NCI-H1436 treated with DMSO at 0.1 percent for 48 hours (cell line): ENCODE measurements around the gene TOR2A.
"Not testable (repeated sequence)": the region's sequence is repeated elsewhere in the genome, so short reads cannot be mapped to it uniquely, and the experiment has no call there.

Experiments used
- DNase-seq: peaks from one replicate; lab custom pipeline; 2025; lab: John Stamatoyannopoulos, UW

Gene TOR2A

GRCh38 chr9:127768698-127769097 is 33.6 kb upstream of the TOR2A start:
- no peak for DNase-seq

GRCh38 chr9:127767909-127768331 is 32.8 kb upstream of the TOR2A start:
- DNase-seq = no peak

- DNase-seq = no peak
These were observed 32.3 kb upstream of the TOR2A start for GRCh38 chr9:127767410-127767809.

- DNase-seq = no peak
These were observed 30.3 kb upstream of the TOR2A start for GRCh38 chr9:127765418-127765817.

- no peak for DNase-seq
These were observed 28.9 kb upstream of the TOR2A start for GRCh38 chr9:127763918-127764384.

- DNase-seq = no peak
These were observed 27.1 kb upstream of the TOR2A start for GRCh38 chr9:127762111-127762676.

- DNase-seq = no peak
These were observed 26.4 kb upstream of the TOR2A start for GRCh38 chr9:127761491-127761956.

GRCh38 chr9:127761061-127761460 is 26.0 kb upstream of the TOR2A start:
- no peak for DNase-seq

- DNase-seq = no peak
These were observed 23.7 kb upstream of the TOR2A start for GRCh38 chr9:127758843-127759242.

- not testable (repeated sequence) for DNase-seq
These were observed 21.7 kb upstream of the TOR2A start for GRCh38 chr9:127756776-127757175.

GRCh38 chr9:127756233-127756632 is 21.1 kb upstream of the TOR2A start:
- no peak for DNase-seq

- DNase-seq = no peak
These were observed 20.3 kb upstream of the TOR2A start for GRCh38 chr9:127755061-127756060.

GRCh38 chr9:127754099-127755060 is 19.3 kb upstream of the TOR2A start:
- DNase-seq = no peak

GRCh38 chr9:127753622-127754021 is 18.5 kb upstream of the TOR2A start:
- DNase-seq = no peak

- no peak for DNase-seq
These were observed 18.1 kb upstream of the TOR2A start for GRCh38 chr9:127753148-127753547.

GRCh38 chr9:127751269-127752054 is 16.4 kb upstream of the TOR2A start:
- no peak for DNase-seq

GRCh38 chr9:127749090-127749787 is 14.1 kb upstream of the TOR2A start:
- DNase-seq = no peak

GRCh38 chr9:127746959-127747569 is 12.0 kb upstream of the TOR2A start:
- DNase-seq = no peak

GRCh38 chr9:127744398-127745110 is 9.5 kb upstream of the TOR2A start:
- DNase-seq = no peak
